GM23338 (cell line): ENCODE measurements around the gene HES3. TPM values are rescaled to one million over a fixed set of nuclear protein-coding genes. Genes with fewer than 3 reads are reported as not detected.

Source experiments
- ATAC-seq: fragments of 200-7000 bp; cut with Tn5 transposase; 3 replicates; pipeline ENCODE4 v1.9.1; 2020
- DNase-seq: peaks from one replicate; pipeline ENCODE4 v3.0.0-alpha.2; 2015; ENCODE audit warnings: low spot score
- H2AFZ ChIP-seq: fragments of 200-600 bp; sonication (generic); 2 replicates; pipeline ENCODE4 v1.8.0; 2016; ENCODE audit warnings: antibody characterized with exemption, mild to moderate bottlenecking, moderate library complexity
- H3F3A ChIP-seq: fragments of 200-600 bp; sonication (generic); replicated peaks from 2 replicates; pipeline ENCODE4 v1.8.0; 2017; ENCODE audit warnings: antibody characterized with exemption, mixed run types, low read depth
- H3K27ac ChIP-seq: fragments of 200-600 bp; sonication (generic); 2 replicates; pipeline ENCODE4 v1.6.1; 2016; ENCODE audit warnings: low read depth
- H3K27me3 ChIP-seq: fragments of 200-600 bp; sonication (generic); 2 replicates; pipeline ENCODE4 v1.8.0; 2016; ENCODE audit warnings: mild to moderate bottlenecking, mixed run types, moderate library complexity; ENCODE audit not compliant: insufficient read depth
- H3K36me3 ChIP-seq: fragments of 200-600 bp; sonication (generic); 2 replicates; pipeline ENCODE4 v1.8.0; 2016; ENCODE audit warnings: mild to moderate bottlenecking; ENCODE audit not compliant: insufficient read depth
- H3K4me1 ChIP-seq: fragments of 200-600 bp; sonication (generic); 2 replicates; pipeline ENCODE4 v1.8.0; 2016; ENCODE audit warnings: mild to moderate bottlenecking, moderate library complexity; ENCODE audit not compliant: insufficient read depth
- H3K4me2 ChIP-seq: fragments of 200-600 bp; sonication (generic); 2 replicates; pipeline ENCODE4 v1.7.1; 2017; ENCODE audit warnings: mixed run types
- H3K4me3 ChIP-seq: fragments of 200-600 bp; sonication (generic); 2 replicates; pipeline ENCODE4 v1.6.1; 2016; ENCODE audit warnings: mixed run types
- H3K79me2 ChIP-seq: fragments of 200-600 bp; sonication (generic); replicated peaks from 2 replicates; pipeline ENCODE4 v1.8.0; 2017; ENCODE audit warnings: mild to moderate bottlenecking; ENCODE audit not compliant: insufficient read depth
- H3K9me2 ChIP-seq: fragments of 200-600 bp; sonication (generic); 2 replicates; pipeline ENCODE4 v1.8.0; 2017; ENCODE audit not compliant: insufficient read depth
- H4K20me1 ChIP-seq: fragments of 200-600 bp; sonication (generic); replicated peaks from 2 replicates; pipeline ENCODE4 v1.8.0; 2017; ENCODE audit warnings: mild to moderate bottlenecking; ENCODE audit not compliant: insufficient read depth
- H3K27ac Mint-ChIP-seq: 2 replicates; pipeline ENCODE4 v1.8.0; 2020; ENCODE audit warnings: inconsistent platforms, mild to moderate bottlenecking, moderate library complexity, mixed read lengths
- H3K27me3 Mint-ChIP-seq: 3 replicates; pipeline ENCODE4 v1.8.0; 2022; ENCODE audit warnings: low read depth, mild to moderate bottlenecking, moderate library complexity, mixed read lengths, inconsistent platforms; ENCODE audit not compliant: insufficient read depth, poor library complexity
- H3K36me3 Mint-ChIP-seq: 3 replicates; pipeline ENCODE4 v1.8.0; 2021; ENCODE audit warnings: low read depth, mild to moderate bottlenecking, inconsistent platforms, moderate library complexity, mixed read lengths
- H3K4me1 Mint-ChIP-seq: 3 replicates; pipeline ENCODE4 v1.8.0; 2020; ENCODE audit warnings: mild to moderate bottlenecking, inconsistent platforms, mixed read lengths
- H3K4me3 Mint-ChIP-seq: 3 replicates; pipeline ENCODE4 v1.8.0; 2021; ENCODE audit warnings: moderate library complexity, mild to moderate bottlenecking, inconsistent platforms, mixed read lengths
- H3K9me3 Mint-ChIP-seq: 3 replicates; pipeline ENCODE4 v1.8.0; 2020; ENCODE audit warnings: moderate library complexity, mild to moderate bottlenecking, inconsistent platforms, mixed read lengths
- CREB1 ChIP-seq: fragments of 250-450 bp; sonication (Bioruptor Pico); IDR thresholded peaks from 2 replicates; pipeline ENCODE4 v1.5.0; 2020; ENCODE audit warnings: low read depth, mild to moderate bottlenecking, moderate library complexity
- EZH2 ChIP-seq: fragments of 200-600 bp; sonication (generic); IDR thresholded peaks from one replicate; pipeline ENCODE4 v1.8.0; 2017; ENCODE audit warnings: antibody characterized with exemption, mild to moderate bottlenecking, low read depth; ENCODE audit not compliant: unreplicated experiment
- EZH2phosphoT487 ChIP-seq: fragments of 200-600 bp; sonication (generic); IDR thresholded peaks from one replicate; pipeline ENCODE4 v1.8.1; 2018; ENCODE audit warnings: antibody characterized with exemption; ENCODE audit not compliant: unreplicated experiment
- POLR2AphosphoS5 ChIP-seq: IDR thresholded peaks from 2 replicates; pipeline ENCODE4 v1.6.1; 2016; ENCODE audit warnings: antibody characterized with exemption, low read depth
- STAT1 ChIP-seq: IDR thresholded peaks from one replicate; pipeline ENCODE4 v1.6.1; 2016; ENCODE audit warnings: antibody characterized with exemption; ENCODE audit not compliant: unreplicated experiment
- polyA plus RNA-seq: library from polyadenylated mRNA; unstranded; fragments of >200 nt; fragmentation: Nextera tagmentation; extraction: Ambion mirVana; gene quantifications from 2 replicates; pipeline ENCODE4 v1.2.1, GENCODE V29; 2016
- total RNA-seq: library from RNA; depleted of rRNA; stranded (reverse); fragments of >200 nt; shearing (Covaris generic); gene quantifications from 2 replicates; pipeline ENCODE4 v1.2.3, GENCODE V29; 2014
- TF ChIP-seq, protein P1 (sequence below): fragments of 250-450 bp; sonication (Bioruptor Pico); IDR thresholded peaks from 2 replicates; pipeline ENCODE4 v1.5.0; 2020; ENCODE audit warnings: mild to moderate bottlenecking, moderate library complexity
- TF ChIP-seq, protein P2 (sequence below): IDR thresholded peaks from one replicate; pipeline ENCODE4 v1.6.1; 2018; ENCODE audit warnings: antibody characterized with exemption; ENCODE audit not compliant: unreplicated experiment

Gene HES3
- total and polyA plus RNA-seq, 2 experiments from 2014 or later, result 7.1 to 50.4 TPM

DNA sequence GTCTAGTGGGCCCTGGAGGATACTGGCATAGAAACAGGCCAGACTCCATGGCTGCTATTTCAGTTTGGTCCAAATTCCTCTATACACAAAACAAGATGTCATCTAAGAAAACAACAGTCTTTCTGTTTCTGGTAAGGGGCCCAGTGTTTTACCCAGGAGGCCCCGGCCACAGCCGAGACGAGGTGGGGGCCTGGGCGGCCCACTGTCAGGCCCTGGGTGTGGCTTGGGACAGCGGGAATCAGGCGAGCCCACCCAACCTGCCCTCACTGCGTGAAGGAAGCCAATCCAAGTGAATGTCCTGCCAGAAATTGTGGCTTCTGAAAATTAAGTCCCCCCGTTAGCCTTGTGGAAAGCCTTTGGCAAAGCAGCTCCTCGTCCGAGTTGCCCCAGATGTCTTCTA, 48.1 kb downstream of the HES3 start:
- Histone ChIP-seq H4K20me1 (peaks cover 4% of the 10 kb centered on the region), H3K36me3 (peaks cover 7% of the 10 kb centered on the region; the same call in 1 of the 2 replicates), H2AFZ (no peak overlapping the region), H3K4me1 (no peaks in the 10 kb centered on the region), H3F3A (peaks cover 2% of the 10 kb centered on the region; the same call in 1 of the 2 replicates), H3K27me3 (no peaks in the 10 kb centered on the region), H3K4me3 (no peak overlapping the region), H3K4me2 (no peak overlapping the region), H3K79me2 (no peaks in the 10 kb centered on the region), H3K9me2 (no peaks in the 10 kb centered on the region), H3K27ac (no peak overlapping the region; the same call in 1 of the 2 replicates)
- TF ChIP-seq EZH2 (no peak), EZH2phosphoT487 (no peak), CREB1 (CRISPR knock-in tag) (no peak), STAT1 (no peak), POLR2AphosphoS5 (no peak)
- TF ChIP-seq, protein P1, sequence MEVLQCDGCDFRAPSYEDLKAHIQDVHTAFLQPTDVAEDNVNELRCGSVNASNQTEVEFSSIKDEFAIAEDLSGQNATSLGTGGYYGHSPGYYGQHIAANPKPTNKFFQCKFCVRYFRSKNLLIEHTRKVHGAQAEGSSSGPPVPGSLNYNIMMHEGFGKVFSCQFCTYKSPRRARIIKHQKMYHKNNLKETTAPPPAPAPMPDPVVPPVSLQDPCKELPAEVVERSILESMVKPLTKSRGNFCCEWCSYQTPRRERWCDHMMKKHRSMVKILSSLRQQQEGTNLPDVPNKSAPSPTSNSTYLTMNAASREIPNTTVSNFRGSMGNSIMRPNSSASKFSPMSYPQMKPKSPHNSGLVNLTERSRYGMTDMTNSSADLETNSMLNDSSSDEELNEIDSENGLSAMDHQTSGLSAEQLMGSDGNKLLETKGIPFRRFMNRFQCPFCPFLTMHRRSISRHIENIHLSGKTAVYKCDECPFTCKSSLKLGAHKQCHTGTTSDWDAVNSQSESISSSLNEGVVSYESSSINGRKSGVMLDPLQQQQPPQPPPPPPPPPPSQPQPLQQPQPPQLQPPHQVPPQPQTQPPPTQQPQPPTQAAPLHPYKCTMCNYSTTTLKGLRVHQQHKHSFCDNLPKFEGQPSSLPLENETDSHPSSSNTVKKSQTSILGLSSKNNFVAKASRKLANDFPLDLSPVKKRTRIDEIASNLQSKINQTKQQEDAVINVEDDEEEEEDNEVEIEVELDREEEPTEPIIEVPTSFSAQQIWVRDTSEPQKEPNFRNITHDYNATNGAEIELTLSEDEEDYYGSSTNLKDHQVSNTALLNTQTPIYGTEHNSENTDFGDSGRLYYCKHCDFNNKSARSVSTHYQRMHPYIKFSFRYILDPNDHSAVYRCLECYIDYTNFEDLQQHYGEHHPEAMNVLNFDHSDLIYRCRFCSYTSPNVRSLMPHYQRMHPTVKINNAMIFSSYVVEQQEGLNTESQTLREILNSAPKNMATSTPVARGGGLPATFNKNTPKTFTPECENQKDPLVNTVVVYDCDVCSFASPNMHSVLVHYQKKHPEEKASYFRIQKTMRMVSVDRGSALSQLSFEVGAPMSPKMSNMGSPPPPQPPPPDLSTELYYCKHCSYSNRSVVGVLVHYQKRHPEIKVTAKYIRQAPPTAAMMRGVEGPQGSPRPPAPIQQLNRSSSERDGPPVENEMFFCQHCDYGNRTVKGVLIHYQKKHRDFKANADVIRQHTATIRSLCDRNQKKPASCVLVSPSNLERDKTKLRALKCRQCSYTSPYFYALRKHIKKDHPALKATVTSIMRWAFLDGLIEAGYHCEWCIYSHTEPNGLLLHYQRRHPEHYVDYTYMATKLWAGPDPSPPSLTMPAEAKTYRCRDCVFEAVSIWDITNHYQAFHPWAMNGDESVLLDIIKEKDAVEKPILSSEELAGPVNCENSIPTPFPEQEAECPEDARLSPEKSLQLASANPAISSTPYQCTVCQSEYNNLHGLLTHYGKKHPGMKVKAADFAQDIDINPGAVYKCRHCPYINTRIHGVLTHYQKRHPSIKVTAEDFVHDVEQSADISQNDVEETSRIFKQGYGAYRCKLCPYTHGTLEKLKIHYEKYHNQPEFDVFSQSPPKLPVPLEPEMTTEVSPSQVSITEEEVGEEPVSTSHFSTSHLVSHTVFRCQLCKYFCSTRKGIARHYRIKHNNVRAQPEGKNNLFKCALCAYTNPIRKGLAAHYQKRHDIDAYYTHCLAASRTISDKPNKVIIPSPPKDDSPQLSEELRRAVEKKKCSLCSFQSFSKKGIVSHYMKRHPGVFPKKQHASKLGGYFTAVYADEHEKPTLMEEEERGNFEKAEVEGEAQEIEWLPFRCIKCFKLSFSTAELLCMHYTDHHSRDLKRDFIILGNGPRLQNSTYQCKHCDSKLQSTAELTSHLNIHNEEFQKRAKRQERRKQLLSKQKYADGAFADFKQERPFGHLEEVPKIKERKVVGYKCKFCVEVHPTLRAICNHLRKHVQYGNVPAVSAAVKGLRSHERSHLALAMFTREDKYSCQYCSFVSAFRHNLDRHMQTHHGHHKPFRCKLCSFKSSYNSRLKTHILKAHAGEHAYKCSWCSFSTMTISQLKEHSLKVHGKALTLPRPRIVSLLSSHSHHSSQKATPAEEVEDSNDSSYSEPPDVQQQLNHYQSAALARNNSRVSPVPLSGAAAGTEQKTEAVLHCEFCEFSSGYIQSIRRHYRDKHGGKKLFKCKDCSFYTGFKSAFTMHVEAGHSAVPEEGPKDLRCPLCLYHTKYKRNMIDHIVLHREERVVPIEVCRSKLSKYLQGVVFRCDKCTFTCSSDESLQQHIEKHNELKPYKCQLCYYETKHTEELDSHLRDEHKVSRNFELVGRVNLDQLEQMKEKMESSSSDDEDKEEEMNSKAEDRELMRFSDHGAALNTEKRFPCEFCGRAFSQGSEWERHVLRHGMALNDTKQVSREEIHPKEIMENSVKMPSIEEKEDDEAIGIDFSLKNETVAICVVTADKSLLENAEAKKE (CRISPR knock-in tag), result no peak
- TF ChIP-seq, protein P2, sequence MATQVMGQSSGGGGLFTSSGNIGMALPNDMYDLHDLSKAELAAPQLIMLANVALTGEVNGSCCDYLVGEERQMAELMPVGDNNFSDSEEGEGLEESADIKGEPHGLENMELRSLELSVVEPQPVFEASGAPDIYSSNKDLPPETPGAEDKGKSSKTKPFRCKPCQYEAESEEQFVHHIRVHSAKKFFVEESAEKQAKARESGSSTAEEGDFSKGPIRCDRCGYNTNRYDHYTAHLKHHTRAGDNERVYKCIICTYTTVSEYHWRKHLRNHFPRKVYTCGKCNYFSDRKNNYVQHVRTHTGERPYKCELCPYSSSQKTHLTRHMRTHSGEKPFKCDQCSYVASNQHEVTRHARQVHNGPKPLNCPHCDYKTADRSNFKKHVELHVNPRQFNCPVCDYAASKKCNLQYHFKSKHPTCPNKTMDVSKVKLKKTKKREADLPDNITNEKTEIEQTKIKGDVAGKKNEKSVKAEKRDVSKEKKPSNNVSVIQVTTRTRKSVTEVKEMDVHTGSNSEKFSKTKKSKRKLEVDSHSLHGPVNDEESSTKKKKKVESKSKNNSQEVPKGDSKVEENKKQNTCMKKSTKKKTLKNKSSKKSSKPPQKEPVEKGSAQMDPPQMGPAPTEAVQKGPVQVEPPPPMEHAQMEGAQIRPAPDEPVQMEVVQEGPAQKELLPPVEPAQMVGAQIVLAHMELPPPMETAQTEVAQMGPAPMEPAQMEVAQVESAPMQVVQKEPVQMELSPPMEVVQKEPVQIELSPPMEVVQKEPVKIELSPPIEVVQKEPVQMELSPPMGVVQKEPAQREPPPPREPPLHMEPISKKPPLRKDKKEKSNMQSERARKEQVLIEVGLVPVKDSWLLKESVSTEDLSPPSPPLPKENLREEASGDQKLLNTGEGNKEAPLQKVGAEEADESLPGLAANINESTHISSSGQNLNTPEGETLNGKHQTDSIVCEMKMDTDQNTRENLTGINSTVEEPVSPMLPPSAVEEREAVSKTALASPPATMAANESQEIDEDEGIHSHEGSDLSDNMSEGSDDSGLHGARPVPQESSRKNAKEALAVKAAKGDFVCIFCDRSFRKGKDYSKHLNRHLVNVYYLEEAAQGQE, result no peak
- Mint-ChIP-seq H3K9me3 (no peaks in the 10 kb centered on the region), H3K27me3 (peaks cover 3% of the 10 kb centered on the region), H3K36me3 (peaks cover 17% of the 10 kb centered on the region), H3K4me3 (no peak overlapping the region), H3K27ac (no peak overlapping the region), H3K4me1 (no peaks in the 10 kb centered on the region)
- DNase-seq (no peak), ATAC-seq (no peak)
